AG10803 (cell line): ENCODE data around the gene APRT.

Experiments
- DNase-seq: peaks from one replicate; pipeline ENCODE4 v3.0.0; 2010; ENCODE audit warnings: low read depth
- H3K4me3 ChIP-seq: 2 replicates; pipeline ENCODE4 v1.5.1; 2011; ENCODE audit warnings: mild to moderate bottlenecking, low read length, control low read depth
- CTCF ChIP-seq: conservative IDR thresholded peaks from 2 replicates; pipeline ENCODE4 v1.5.1; 2011; ENCODE audit warnings: mild to moderate bottlenecking, low read length, control low read depth, inconsistent platforms

The APRT gene, protein sequence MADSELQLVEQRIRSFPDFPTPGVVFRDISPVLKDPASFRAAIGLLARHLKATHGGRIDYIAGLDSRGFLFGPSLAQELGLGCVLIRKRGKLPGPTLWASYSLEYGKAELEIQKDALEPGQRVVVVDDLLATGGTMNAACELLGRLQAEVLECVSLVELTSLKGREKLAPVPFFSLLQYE

DNA sequence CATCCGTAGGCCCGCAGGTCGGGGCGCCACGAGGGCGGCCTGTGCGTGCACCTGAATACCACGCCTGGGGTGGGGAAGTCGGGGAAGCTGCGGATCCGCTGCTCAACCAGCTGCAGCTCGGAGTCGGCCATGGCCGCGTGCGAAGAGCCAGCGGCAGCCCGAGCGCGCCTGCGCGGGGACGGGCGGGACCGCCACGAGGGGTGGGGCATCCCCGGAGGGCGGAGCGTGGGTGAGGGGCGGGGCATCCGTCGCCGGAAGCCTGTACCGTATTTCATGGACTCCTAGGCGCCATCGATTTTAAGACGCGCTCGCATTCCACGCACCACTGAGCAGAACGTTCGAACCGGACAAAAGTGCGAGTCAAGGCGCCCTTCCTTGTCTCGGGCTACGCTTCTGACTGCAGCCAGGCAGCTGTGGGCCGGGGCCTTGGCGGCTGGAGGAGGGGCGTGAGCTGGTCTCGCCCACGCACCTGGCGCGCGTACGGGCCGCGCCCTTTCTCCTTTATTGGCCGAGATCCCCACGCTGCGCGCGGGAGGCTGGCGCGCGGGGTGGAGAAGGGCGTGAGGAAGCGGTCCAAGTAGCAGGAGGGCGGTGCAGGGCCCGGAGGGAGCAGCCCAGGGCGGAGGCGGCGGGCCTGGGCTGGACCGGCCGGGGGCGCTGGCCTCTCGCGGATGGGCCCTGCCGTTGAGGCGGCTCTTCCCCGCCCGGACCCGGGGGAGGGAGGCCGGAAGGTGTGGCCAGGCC, at the start of gene APRT:
Gene APRT (minus strand): TSS at position 160 of the 744 bp plus-strand sequence. CDS start 29 bp downstream, at position 131.
- DNase-seq = peak; percentile 92
- H3K4me3 ChIP-seq = peak within 1 kb of the TSS; percentile 74
- no peak for TF ChIP-seq CTCF

- TF ChIP-seq CTCF = no peak
- H3K4me3 ChIP-seq = no peak overlapping the region
- no peak for DNase-seq
Observed at GRCh38 chr16:88861359-88861758, 49.6 kb upstream of the APRT start.

DNA sequence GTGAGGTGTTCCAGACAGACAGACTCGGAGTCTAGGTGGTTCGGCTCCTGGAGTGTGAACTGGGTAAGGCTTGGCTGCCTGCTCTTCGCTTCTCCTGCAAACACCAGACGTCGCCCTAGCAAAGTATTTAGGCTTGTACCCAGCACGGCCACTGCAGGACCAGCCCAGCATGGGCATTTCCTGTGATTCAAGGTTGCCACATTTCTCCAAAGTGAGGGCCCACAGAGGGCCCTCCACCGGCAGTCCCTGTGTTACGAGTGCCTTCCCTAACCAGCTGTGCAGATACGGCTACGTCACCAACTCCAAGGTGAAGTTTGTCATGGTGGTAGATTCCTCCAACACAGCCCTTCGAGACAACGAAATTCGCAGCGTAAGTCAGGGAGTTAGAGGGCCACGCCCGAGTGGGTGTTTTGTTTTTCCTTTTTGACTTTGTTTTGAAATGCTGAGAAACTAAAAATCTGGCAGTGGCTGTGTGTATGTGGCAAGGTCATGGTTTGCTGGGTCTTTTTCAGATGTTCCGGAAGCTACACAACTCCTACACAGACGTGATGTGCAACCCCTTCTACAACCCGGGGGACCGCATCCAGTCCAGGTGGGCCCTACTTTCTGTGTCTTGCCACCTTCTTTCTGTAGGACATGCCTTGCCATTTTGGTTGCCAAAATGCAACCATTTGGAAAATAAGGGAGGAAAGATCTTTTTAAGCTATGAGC, 47.8 kb upstream of the APRT start:
- TF ChIP-seq CTCF = no peak
- no peak overlapping the region for H3K4me3 ChIP-seq
- DNase-seq = no peak

DNA sequence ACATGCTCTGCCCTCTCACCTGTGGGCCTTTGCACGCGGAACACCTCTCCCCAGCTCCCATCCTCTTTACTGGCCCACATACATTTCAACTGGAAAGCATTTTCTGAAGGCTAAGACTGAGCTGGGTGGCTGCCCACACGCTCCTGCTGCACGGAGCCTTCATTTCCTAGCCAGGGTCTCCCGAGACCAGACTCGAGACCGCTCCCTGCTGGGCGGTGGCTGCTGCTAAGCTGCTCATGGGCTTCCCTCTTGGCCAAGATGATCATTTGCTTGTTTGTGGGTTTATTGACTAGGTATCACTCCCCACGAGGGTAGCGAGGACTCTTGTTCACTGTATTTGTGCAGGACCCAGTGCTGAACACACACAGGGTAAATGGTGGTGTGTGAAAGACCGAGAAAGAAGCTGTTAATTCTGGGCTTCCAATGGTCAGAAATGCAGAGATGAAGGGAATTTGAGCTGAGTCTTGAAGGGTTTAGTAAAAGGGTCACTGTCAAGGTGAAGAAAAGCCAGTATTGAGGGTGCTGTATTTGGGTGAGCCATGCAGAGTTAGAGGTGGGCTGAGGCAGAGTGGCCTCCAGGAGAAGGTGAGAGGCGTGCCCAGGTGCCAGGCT, 46.1 kb upstream of the APRT start:
- DNase-seq = peak; percentile 72
- H3K4me3 ChIP-seq = peak overlapping the region; percentile 99
- TF ChIP-seq CTCF = peak; percentile 79

DNA sequence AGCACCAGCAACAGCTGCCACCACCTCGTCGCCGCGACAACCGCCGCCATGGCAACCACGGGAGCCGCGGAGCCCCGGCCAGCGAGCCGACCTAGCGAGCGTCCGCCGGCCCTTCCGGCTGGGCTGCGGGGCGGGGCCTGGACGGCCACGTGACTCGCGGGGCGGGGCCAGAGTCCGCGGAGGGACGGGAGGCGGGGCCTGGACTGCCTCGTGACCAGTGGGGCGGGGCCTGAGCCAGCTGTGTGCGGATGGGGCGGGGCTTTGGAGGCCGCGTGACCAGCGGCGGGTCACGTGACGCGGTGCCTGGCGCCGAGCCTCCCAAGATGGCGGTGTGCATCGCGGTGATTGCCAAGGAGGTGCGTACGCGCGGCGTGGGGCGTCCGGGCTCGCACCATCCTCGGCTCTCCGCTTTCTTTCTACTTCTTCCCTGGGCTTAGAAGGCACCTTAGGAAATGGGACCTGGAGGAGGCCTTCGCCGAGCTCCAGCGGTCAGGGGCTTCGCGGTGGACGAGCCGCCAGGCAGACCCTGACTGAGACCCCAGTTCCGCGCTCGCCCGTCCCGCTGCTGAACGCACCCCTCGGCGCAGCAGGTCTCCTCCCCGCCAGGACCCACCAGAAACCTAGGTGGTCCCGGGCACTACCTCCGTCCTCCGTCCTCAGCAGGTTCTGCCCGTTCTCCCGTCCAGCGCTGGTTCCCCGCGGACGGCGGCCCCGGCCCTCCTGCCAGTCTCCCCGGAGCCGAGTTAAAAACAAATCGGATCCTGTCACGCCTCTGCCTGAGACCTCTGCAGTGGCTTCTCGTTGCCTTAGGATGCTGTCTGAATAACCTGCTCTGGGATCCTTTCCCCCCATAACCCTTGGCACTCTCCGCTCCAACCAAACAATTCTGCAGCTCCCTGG, 45.4 kb upstream of the APRT start, which contains the start of the genes GALNS and TRAPPC2L:
Gene GALNS (minus strand): TSS at position 120 of the 900 bp plus-strand sequence. CDS start 70 bp downstream, at position 50.
Gene TRAPPC2L (plus strand): TSS at position 300 of the 900 bp plus-strand sequence. CDS start 24 bp downstream, at position 324.
- peak within 1 kb of the TSS; percentile 99 for H3K4me3 ChIP-seq
- DNase-seq = peak; percentile 90
- TF ChIP-seq CTCF = no peak
